GM19238 (cell line): ENCODE measurements around the gene PNISR.

Source experiments
- DNase-seq: peaks from one replicate; pipeline ENCODE4 v3.0.0; 2011; ENCODE audit warnings: low spot score; ENCODE audit not compliant: insufficient read length

The PNISR gene

DNA sequence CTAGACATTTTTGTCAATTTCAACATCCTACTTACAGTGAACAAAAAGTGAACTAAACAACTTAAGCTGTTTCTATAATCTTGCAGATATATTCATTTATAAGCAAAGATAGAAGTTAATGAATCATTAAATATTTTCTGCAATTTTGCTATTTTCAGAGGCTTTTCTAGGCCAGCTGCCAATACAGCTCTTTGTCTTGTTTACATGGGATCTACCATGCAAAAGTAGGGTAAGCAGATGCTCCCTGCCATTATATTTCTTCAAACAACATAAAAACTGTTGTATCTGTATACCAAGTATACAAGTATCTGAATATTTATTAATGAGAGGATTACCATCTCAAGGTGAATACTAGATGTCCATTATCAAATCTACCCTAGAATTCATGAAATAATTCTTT lies 15.4 kb downstream of the PNISR start:
- DNase-seq: no peak

GRCh38 chr6:99407076-99407475 lies 18.0 kb downstream of the PNISR start:
- no peak for DNase-seq

DNA sequence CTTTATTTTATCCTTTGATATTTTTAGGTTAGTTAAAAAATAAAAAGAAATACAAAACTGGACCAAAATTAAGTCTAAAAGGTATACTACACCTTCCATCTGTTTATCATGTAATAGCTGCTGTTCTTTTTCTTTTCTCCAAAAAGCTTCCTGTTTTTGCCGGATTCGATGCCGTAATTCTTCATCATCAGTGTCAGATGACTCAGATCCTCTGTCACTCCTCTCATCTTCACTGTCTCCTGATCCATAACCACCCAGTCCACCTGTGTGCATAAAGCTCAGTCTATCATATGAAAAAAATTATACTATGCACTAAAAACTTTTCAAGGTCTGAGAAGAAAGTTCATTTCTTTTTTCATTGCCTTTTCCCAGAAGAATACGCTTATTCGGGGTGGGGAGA lies 22.7 kb downstream of the PNISR start:
- DNase-seq: no peak

GRCh38 chr6:99397287-99397686 lies 27.8 kb downstream of the PNISR start:
- DNase-seq: no peak

DNA sequence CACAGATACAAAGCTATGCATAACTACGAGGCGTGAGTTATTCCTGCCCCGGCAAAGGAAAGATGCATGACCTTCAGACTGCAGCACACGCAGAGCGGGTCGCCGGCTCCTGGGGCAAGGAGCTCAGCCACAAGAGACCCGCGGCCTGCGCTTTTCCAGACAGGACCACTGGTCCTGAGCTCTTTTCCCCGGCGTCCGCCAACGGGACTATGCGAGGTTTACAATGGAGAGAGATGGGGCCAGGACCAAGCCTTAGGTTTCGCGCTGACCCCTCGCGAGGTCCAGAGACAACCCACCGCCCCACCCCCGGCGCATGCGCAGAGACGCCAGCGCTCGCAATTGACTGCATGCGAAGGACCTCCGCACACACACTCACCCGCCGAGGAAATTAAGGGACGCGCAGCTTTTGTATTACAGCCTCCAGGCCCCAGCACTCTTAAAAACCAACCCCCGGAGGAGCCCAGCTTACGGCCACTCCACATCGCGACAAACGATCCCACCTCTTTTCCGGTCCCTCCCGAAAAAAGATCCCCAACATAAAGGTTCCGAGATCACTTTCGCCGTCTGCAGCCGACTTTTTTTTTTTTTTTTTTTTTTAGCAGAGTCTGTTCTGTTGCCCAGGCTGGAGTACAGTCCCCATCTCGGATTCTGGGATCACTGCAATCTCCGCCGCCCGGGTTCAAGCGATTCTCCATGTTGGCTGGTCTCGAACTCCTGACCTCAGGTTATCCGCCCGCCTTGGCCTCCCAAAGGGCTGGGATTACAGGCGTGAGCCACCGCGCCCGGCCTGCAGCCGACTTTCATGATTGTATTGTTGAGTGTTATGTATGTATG lies 31.2 kb downstream of the PNISR start, which contains the start of gene COQ3:
COQ3 (minus strand) TSS at position 498 of the 834 bp plus-strand sequence; CDS start at position 482, 16 bp downstream.
- peak; percentile 68 for DNase-seq

DNA sequence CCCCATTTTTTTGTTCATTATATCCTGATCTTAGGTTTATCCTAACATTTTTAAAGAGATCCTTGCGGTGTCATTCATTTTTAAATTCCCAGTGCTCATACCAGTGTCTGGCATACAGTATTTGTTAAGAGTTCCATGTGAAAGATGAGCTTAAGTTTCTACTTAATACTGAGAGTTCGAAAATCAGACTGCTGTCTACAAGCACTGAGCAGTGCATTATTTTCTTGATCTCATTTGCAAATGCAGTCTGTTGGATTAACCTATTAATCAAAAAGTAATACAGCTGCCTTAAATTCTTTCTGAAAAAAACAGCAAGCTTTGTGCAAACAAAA lies 31.8 kb downstream of the PNISR start:
- no peak for DNase-seq

DNA sequence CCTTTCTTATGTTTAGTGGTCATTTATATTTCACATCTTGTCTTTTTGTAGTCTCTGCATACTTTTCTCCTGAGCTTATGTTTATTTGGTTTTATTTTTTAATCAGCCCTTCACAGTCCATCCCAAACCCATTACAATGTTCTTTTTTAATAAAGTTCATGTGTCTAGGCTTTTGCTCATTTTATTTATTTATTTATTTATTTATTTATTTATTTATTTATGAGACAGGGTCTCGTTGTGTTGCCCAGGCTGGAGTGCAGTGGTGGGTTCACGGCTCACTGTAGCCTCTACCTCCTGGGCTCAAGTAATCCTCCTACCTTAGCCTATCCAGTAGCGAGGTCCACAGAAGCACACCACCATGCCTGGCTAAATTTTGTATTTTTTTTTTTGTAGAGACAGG lies 34.2 kb downstream of the PNISR start:
- no peak for DNase-seq

- no peak for DNase-seq
Measured at GRCh38 chr6:99384507-99384906, 40.6 kb downstream of the PNISR start.

DNA sequence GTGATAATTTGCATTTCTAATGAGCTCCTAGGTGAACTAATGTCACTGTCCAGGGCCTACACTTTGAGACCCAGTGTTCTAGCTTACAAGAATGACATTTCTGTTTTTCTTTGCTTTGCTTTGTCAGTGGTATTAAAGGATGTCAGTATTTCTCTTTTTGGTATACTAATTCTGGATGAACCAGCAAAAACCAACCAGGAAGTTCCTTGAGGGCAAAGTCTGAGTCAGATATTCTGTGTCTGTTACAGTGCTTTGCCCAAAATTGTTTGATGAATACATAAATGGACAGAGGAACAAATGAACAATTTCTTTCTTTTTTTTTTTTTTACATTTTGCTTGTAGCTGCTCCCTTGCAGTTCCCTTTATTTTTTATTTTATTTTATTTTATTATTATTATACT lies 46.5 kb downstream of the PNISR start:
- no peak for DNase-seq

- DNase-seq: no peak
Measured at GRCh38 chr6:99369533-99369932, 55.6 kb downstream of the PNISR start.

- no peak for DNase-seq
Measured at GRCh38 chr6:99366852-99367251, 58.3 kb downstream of the PNISR start.

- DNase-seq: no peak
Measured at GRCh38 chr6:99364026-99364425, 61.1 kb downstream of the PNISR start.

DNA sequence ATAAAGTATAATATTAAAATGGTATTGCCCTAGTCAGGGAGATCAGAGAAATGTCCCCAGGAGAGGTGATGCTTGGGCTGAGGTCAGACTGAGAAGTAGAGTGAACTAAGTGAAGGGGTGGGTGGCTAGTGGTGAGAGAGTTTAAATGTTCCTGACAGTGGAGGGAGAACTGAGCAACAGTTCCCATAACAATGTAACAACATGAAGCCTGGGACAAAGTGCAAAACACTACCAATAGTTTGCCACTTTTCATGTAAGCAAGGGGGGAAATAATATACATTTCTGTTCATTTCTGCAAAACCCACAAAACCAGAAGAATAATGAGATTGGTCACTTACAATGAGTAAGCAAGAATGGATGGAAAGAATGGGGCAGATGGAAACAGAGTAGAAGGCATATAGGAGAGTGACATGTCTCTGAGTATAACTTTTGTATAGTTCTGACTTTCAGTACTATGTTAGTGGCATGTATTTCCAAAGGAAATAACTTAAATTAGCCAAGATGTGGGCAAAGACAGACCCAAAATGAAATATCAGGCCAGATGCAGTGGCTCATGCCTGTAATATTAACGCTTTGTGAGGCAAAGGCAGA lies 62.3 kb downstream of the PNISR start:
- DNase-seq: no peak

- DNase-seq: no peak
Measured at GRCh38 chr6:99359800-99360199, 65.3 kb downstream of the PNISR start.

DNA sequence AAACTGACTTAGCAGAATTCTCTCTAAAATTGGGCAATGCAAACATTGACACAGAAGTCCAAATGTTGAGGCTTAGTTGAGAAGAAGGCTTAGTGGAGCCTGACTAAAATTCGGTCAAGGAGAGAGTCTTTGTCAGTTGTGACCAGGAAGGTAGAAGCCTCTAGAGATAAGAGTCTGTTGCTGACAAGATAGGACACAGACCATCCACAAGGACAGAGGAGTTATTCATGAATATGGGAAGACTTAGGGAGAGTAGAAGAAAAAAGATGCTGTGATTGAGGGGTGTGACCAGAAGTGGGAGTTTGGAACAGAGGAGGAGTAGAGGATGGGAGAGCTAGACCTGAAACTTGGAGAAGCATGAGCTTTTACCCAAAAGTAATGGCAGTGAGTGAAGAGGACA lies 68.5 kb downstream of the PNISR start:
- no peak for DNase-seq

- no peak for DNase-seq
Measured at GRCh38 chr6:99354983-99355382, 70.1 kb downstream of the PNISR start.

DNA sequence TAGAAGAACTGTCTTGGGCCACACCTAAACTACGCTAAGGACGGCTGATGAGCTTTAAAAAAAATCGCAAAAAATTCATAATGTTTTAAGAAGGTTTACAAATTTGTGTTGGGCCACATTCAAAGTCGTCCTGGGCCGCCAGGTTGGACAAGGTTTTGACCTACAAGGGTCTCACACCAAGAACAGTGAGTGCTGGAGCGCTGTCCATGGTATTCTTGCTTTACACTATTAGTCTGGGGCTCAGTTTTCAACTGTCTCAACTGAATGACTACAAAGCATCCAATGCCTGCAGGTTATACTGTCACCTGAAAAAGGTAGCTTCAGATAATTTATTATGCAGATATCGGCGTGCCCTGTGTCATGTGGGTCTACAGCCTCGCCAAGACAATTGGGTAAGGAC lies 72.0 kb downstream of the PNISR start:
- no peak for DNase-seq

DNA sequence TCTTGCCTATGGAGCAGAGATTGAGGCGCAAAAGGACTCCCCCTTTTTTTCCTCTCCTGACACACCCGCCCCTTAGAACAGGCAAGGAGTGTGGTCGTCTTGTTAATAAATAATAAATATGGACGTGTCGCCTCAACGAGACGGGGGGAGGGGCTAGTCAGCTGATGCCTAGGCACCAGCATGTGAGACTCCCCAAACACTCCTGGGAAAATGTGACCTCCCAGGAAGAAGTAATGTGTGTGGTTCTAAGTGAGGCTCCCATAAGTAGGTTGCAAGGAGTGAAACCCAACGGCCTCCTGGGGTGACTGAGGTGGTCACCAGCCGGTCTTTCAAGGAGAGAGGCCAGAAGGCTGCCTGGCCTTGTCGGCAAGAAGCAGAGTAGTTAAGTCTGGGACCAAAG lies 74.5 kb downstream of the PNISR start:
- no peak for DNase-seq

DNA sequence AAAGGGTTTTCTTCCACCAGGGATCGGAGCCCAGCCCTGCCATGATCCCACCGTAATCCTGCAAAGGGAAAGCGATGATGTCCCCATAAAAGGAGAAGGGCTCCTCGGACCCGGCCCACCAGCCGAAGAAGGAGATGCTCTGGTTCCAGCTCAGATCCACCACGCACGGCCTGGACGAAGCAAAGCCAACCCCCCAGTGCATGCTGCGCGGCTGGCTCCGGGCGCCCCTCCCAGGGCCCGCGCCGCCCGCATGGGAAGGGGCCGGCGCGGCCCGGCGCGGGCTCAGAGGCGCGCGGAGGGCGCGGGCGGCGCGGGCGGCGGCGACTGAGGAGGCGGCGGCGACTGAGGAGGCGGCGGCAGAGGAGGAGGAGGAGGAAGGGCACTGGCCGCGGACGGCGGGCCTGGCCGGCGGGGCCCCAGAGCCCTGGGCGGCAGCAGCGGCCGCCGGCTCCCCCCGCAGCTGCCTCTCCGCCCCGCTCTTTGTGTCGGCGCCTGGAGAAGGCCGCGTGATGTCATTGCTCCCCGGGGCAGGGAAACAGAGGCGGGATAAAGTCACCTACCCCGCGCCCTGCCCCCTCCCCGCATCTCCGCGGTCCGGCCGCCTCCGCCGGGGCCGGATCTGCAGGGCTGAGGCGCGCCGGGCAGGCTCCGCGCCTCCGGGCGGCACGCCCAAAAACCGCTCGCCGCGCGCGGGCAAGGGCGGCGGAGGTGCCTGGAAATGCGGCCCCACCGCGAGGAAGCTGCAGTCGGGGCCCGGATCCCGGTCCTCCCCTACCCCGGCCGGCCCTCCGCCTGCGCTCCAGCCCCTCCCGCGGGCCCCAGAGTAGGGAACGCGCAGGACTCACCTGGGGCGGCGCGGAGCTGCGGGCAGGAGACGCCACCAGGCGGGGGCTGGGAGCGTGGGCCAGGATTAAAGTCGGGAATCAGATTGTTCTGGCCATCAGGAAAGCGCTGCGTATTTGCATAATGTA lies 75.7 kb downstream of the PNISR start, which contains the start of gene FAXC:
FAXC (minus strand) TSS at position 504 of the 971 bp plus-strand sequence; CDS start at position 202, 302 bp downstream.
- peak; percentile 26 for DNase-seq

DNA sequence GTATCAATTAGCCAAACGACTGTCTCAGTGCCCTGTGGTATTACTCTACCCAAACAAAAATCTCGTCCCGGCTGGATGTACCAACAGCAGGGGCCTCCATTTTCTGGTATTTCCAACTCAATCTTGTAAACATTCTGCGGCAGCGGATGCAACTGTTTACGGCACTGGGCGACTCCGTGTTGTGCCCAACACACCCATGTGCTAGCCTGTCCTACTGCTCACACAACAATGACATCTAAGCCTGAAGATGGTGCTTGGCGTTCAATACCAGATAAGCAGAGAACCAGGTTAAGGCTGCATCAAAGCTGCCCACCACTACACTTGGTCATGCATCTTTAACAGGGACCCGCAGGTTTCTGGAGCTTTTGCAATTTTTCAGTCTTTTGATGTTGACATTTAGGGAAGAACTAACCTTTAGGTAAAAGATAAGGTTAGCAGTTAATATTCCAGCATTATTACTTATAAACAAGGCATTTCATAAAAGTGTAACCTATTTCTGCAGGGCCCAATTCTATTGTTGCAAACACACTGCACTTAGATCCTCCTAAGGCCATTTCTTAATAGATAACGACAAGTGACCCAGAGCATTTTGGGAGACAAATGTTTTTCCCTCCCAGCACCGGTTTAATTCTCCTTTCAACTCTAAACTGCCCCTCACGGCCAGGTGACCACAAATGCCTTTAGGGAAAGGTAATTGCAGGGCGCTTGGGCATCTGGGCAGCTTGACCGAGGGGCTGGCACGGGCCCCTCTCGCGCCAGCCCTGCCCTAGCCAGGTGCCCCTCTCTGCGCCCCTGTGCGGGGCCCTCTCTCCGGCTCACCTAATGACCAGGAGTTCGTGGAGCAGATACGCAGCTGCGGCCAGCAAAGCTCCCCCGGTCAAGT lies 76.6 kb downstream of the PNISR start:
- no peak for DNase-seq
